CD4-positive, alpha-beta T cell (primary cell): ENCODE measurements around the gene PDE4C. TPM values are rescaled to one million over a fixed set of nuclear protein-coding genes. Genes with fewer than 3 reads are reported as not detected.

ENCODE experiments used
- ATAC-seq: fragments of 200-7000 bp; cut with Tn5 transposase; one replicate; pipeline ENCODE4 v1.10.0; 2022; ENCODE audit warnings: mild to moderate bottlenecking; ENCODE audit not compliant: poor library complexity
- CTCF ChIA-PET: fragments of 350-600 bp; sonication (Branson Sonifier 250); formaldehyde crosslinking; loops from one replicate; lab custom pipeline; 2021; ENCODE audit warnings: antibody characterized with exemption, inconsistent platforms; lab: Charles Lee
- POLR2A ChIA-PET: fragments of 350-600 bp; sonication (Branson Sonifier 250); formaldehyde crosslinking; loops from one replicate; lab custom pipeline; 2021; ENCODE audit warnings: antibody characterized with exemption, inconsistent platforms; lab: Charles Lee
- DNase-seq, 14 experiments: peaks; one replicate each; pipeline ENCODE4 v3.0.0-alpha.2; 2013 to 2020; ENCODE audit warnings: mixed read lengths in 2 of 14
- H3K27ac ChIP-seq, 2 donors: one replicate each; pipeline versions ENCODE4 v1.5.1 to v1.7.0; 2013; ENCODE audit warnings: low read length in 2 of 2, low read depth in 1 of 2, mild to moderate bottlenecking in 1 of 2
- H3K27me3 ChIP-seq, 2 experiments: 1 replicate in 1 of 2; 2 replicates in 1 of 2; pipeline versions ENCODE4 v1.6.1 to v1.7.0; 2013; ENCODE audit warnings: low read length in 2 of 2, control low read depth in 1 of 2, mild to moderate bottlenecking in 1 of 2, moderate library complexity in 1 of 2; ENCODE audit not compliant: insufficient read depth in 2 of 2, control insufficient read depth in 1 of 2
- H3K36me3 ChIP-seq: one replicate; pipeline ENCODE4 v1.6.1; 2013; ENCODE audit warnings: low read length, control low read depth; ENCODE audit not compliant: insufficient read depth
- H3K4me1 ChIP-seq: one replicate; pipeline ENCODE4 v1.6.1; 2013; ENCODE audit warnings: low read length, control low read depth; ENCODE audit not compliant: insufficient read depth
- H3K4me3 ChIP-seq: one replicate; pipeline ENCODE4 v1.5.1; 2013; ENCODE audit warnings: mild to moderate bottlenecking, low read length, moderate library complexity
- H3K9me3 ChIP-seq, 2 experiments: 1 replicate in 1 of 2; 2 replicates in 1 of 2; pipeline versions ENCODE4 v1.6.1 to v1.7.0; 2013; ENCODE audit warnings: low read length in 2 of 2, mild to moderate bottlenecking in 2 of 2, control low read depth in 1 of 2, moderate library complexity in 1 of 2; ENCODE audit not compliant: control insufficient read depth in 1 of 2, insufficient read depth in 1 of 2
- H3K27ac Mint-ChIP-seq: one replicate; pipeline ENCODE4 v1.8.0; 2020; ENCODE audit warnings: mixed read lengths
- H3K27me3 Mint-ChIP-seq: one replicate; pipeline ENCODE4 v1.8.0; 2021; ENCODE audit warnings: mixed read lengths
- H3K36me3 Mint-ChIP-seq: one replicate; pipeline ENCODE4 v1.8.0; 2021; ENCODE audit warnings: low read depth, mixed read lengths
- H3K4me1 Mint-ChIP-seq: one replicate; pipeline ENCODE4 v1.8.0; 2021; ENCODE audit warnings: low read depth, mixed read lengths
- H3K4me3 Mint-ChIP-seq: one replicate; pipeline ENCODE4 v1.8.0; 2020; ENCODE audit warnings: mild to moderate bottlenecking, mixed read lengths
- H3K9me3 Mint-ChIP-seq: one replicate; pipeline ENCODE4 v1.8.0; 2020; ENCODE audit warnings: mixed read lengths
- intact Hi-C, 2 experiments: fragments of 100-400 bp; cut with DNase I in 1 of 2; cut with micrococcal nuclease in 1 of 2; formaldehyde crosslinking; loops; one replicate each; pipeline versions ENCODE4 v1.15.1 to v1.9.0; 2023 to 2025; cut with DNase I, micrococcal nuclease
- total RNA-seq, 174 experiments: library from RNA in 2 of 174; stranded (reverse) in 2 of 174; gene quantifications; one replicate each; pipeline ENCODE4 v1.2.3 and lab custom pipeline; 2021 to 2026
- TF ChIP-seq, protein P1 (sequence below): fragments of 200-600 bp; IDR thresholded peaks from one replicate; pipeline ENCODE4 v1.8.0; 2022; ENCODE audit warnings: antibody characterized with exemption, mild to moderate bottlenecking

PDE4C gene
- total RNA-seq, 2 experiments from 2014 or later, result not detected

DNA sequence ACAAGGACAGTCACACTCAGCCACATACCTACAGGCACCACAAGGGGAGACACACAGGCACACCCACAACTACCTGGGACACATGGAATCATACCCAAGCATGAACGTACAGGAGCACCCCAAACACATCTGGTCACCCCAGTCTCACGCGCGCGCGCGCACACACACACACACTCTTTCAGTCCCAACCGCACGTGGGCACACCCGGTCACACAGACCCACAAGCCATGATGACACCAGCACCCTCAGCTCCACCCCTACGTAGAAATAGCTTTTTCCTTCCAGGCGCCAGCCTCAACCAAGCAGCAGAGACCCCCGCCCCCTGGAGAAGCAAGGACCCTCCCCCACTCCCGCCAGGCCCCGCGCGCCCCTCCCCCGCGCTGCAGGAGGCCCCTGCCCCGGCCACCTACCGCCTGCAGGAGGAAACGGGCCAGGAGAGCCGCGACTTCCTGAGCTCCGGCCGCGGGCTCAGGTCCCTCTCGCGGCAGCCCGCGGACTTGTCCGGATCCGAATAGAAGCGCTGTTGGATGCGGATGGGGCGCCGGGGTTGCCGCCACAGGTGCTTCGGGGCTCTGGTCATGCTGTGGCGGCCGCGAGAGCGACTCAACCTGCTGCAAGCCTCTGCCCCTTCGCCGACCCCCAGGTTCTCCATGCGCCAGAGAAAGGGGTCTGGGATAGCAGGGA lies 6.4 kb upstream of the PDE4C start:
- Mint-ChIP-seq H3K27me3 (peaks cover 83% of the 10 kb centered on the region), H3K9me3 (peaks cover 5% of the 10 kb centered on the region), H3K27ac (no peak overlapping the region), H3K36me3 (no peaks in the 10 kb centered on the region), H3K4me1 (no peaks in the 10 kb centered on the region), H3K4me3 (no peak overlapping the region)
- ChIA-PET CTCF (no interaction called here), POLR2A (interaction anchor here (0.7 to 3.0 kb wide), 2 partner anchors 28 to 40 kb away, joined by 4 to 7 read pairs; partner anchors contain the start of genes MPV17L2 and RAB3A)
- Histone ChIP-seq H3K36me3 (no peaks in the 10 kb centered on the region), H3K27me3 (peaks cover 62 to 66% of the 10 kb centered on the region in 2 experiments), H3K4me3 (no peak overlapping the region), H3K4me1 (peaks cover 10% of the 10 kb centered on the region), H3K27ac (no peak overlapping the region), H3K9me3 (peaks cover 8 to 34% of the 10 kb centered on the region in 2 experiments)
- TF ChIP-seq, protein P1, sequence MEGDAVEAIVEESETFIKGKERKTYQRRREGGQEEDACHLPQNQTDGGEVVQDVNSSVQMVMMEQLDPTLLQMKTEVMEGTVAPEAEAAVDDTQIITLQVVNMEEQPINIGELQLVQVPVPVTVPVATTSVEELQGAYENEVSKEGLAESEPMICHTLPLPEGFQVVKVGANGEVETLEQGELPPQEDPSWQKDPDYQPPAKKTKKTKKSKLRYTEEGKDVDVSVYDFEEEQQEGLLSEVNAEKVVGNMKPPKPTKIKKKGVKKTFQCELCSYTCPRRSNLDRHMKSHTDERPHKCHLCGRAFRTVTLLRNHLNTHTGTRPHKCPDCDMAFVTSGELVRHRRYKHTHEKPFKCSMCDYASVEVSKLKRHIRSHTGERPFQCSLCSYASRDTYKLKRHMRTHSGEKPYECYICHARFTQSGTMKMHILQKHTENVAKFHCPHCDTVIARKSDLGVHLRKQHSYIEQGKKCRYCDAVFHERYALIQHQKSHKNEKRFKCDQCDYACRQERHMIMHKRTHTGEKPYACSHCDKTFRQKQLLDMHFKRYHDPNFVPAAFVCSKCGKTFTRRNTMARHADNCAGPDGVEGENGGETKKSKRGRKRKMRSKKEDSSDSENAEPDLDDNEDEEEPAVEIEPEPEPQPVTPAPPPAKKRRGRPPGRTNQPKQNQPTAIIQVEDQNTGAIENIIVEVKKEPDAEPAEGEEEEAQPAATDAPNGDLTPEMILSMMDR, result no peak
- intact Hi-C loops, result loop anchor here in 1 of 2 experiments (10.0 kb wide), 1 partner anchor 348 kb away; no protein-coding TSS in a partner anchor
- no peak for ATAC-seq
- no peak for DNase-seq

DNA sequence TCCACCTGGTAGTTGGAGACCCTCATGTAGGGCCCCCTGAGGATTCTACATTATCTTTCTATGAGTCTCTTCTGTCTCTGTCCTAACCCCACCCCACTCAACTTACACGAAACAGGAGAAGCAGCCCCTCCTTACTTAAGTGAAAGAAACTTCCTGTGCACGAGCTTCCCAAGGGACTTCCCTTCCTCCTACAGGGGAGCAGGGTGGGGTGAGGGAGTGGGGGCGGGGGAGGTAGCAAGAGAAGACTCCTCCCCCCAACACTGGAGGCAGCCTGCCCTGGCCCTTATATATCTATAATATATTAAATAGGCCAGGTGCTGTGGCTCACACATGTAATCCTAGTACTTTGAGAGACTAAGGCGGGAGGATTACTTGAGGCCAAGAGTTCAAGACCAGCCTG lies 5.5 kb upstream of the PDE4C start:
- H3K4me1 Mint-ChIP-seq, result no peaks in the 10 kb centered on the region
- intact Hi-C loops, result loop anchor here in 1 of 2 experiments (10.0 kb wide), 1 partner anchor 347 kb away; no protein-coding TSS in a partner anchor
- ChIA-PET CTCF (no interaction called here), POLR2A (interaction anchor here (3.0 kb wide), 1 partner anchor 39 kb away, joined by 7 read pairs; the partner anchor contains the start of gene MPV17L2)
- TF ChIP-seq, protein P1, result no peak
- peaks cover 88% of the 10 kb centered on the region for H3K27me3 Mint-ChIP-seq
- Histone ChIP-seq H3K27ac (no peak overlapping the region), H3K4me3 (no peak overlapping the region), H3K36me3 (no peaks in the 10 kb centered on the region), H3K27me3 (peaks cover 71 to 75% of the 10 kb centered on the region in 2 experiments), H3K4me1 (peaks cover 10% of the 10 kb centered on the region), H3K9me3 (peaks cover 8 to 34% of the 10 kb centered on the region in 2 experiments)
- no peak overlapping the region for H3K27ac Mint-ChIP-seq
- ATAC-seq, result no peak
- peaks cover 5% of the 10 kb centered on the region for H3K9me3 Mint-ChIP-seq
- DNase-seq, result no peak
- H3K4me3 Mint-ChIP-seq, result no peak overlapping the region
- H3K36me3 Mint-ChIP-seq, result no peaks in the 10 kb centered on the region

DNA sequence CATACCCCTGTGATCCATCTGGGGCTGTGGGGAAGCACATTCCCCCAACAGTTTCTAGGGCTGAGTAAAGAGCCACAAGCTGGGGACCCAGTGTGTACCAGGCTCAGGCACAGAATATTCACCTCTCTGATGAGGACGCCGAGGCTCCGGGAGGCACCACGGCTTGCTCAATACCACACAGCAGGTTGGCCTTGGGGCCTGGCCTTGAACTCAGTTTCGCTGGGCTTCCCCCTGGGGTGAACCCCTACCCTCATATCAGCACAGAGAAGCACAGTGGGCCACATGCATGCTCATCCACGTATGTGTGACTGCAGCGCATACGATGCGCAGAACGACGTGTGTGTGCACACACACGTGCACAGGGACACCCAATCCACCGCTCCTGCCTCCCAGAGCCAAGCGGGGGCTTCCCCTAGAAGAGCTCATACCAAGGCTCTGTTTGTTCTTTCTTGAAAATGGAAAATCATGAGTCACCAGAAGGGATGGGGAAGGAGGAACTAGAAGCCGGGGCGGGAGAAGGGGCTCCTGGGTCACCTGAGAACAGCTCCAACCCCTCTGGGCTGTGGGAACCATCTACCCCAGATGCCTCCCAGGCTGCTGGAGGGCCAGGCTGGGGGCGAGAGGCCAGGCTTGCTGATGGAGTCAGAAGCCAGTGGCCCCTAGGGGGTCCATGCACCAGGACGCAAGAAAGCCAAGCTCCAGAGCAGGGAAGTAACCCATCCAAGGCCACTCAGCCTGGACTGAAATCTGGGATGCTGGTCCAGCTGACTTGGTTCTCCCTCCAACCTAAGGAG lies 4.9 kb upstream of the PDE4C start:
- H3K4me1 Mint-ChIP-seq, result no peaks in the 10 kb centered on the region
- peaks cover 87% of the 10 kb centered on the region for H3K27me3 Mint-ChIP-seq
- Histone ChIP-seq H3K4me3 (no peak overlapping the region), H3K36me3 (no peaks in the 10 kb centered on the region), H3K9me3 (peaks cover 8 to 35% of the 10 kb centered on the region in 2 experiments), H3K27me3 (peaks cover 75 to 82% of the 10 kb centered on the region in 2 experiments), H3K27ac (no peak overlapping the region), H3K4me1 (peaks cover 11% of the 10 kb centered on the region)
- CTCF ChIA-PET, result no interaction called here
- H3K27ac Mint-ChIP-seq, result no peak overlapping the region
- no peak for DNase-seq
- intact Hi-C loops, result loop anchor here in 1 of 2 experiments (10.0 kb wide), 1 partner anchor 346 kb away; no protein-coding TSS in a partner anchor
- H3K36me3 Mint-ChIP-seq, result no peaks in the 10 kb centered on the region
- H3K9me3 Mint-ChIP-seq, result peaks cover 5% of the 10 kb centered on the region
- TF ChIP-seq, protein P1, result no peak
- POLR2A ChIA-PET, result interaction anchor here (3.0 kb wide), 1 partner anchor 39 kb away, joined by 7 read pairs; the partner anchor contains the start of gene MPV17L2
- ATAC-seq, result no peak
- no peak overlapping the region for H3K4me3 Mint-ChIP-seq
